ENCODE data around the gene SNTG2. TPM values are rescaled to one million over a fixed set of nuclear protein-coding genes. Genes with fewer than 3 reads are reported as not detected.

The SNTG2 gene
- total RNA-seq, 1 donor from 2014 or later = 2.2 TPM

DNA sequence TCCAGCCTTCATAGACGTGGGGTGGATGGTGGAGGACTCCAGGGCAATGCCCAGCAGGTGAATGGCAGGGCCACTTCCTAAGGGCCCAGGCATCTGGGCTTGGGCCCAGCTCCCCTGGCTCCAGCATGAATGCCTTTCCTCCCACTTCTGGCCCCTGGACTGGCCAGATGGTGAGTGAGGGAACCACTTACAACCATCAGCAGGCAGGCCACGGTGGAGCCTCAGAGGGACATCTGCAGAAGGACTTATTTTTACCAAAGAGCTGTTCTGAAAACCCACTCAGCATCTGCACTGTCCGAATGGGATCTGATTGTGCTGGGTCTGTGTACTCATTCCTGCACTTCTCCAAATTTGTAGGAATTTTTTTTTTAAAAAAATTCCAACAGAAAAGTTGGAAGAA lies 69.6 kb downstream of the SNTG2 start:
- intact Hi-C loops (cut with micrococcal nuclease) = no loop called here
- Mint-ChIP-seq H3K4me3 (no peak overlapping the region), H3K27ac (no peak overlapping the region), H3K36me3 (ENCODE audit: low read depth) (no peaks in the 10 kb centered on the region), H3K4me1 (no peaks in the 10 kb centered on the region), H3K9me3 (no peaks in the 10 kb centered on the region), H3K27me3 (no peaks in the 10 kb centered on the region)
- ATAC-seq (ENCODE audit: low read depth) (no peak), DNase-seq (no peak)
- TF ChIP-seq CTCF (IDR thresholded peaks at IDR 0.05) = no peak
- POLR2A ChIA-PET = no interaction called here
- CTCF ChIA-PET = no interaction called here

GRCh38 chr2:1022178-1022577 lies 71.5 kb downstream of the SNTG2 start:
- no peaks in the 10 kb centered on the region for H3K27me3 Mint-ChIP-seq
- no peak for ATAC-seq (ENCODE audit: low read depth)
- H3K4me3 Mint-ChIP-seq = no peak overlapping the region
- intact Hi-C loops (cut with micrococcal nuclease) = no loop called here
- no peak for DNase-seq
- no peaks in the 10 kb centered on the region for H3K36me3 Mint-ChIP-seq (ENCODE audit: low read depth)
- no peak overlapping the region for H3K27ac Mint-ChIP-seq
- H3K4me1 Mint-ChIP-seq = no peaks in the 10 kb centered on the region
- CTCF ChIA-PET = no interaction called here
- TF ChIP-seq CTCF (IDR thresholded peaks at IDR 0.05) = no peak
- POLR2A ChIA-PET = no interaction called here
- H3K9me3 Mint-ChIP-seq = no peaks in the 10 kb centered on the region

- Mint-ChIP-seq H3K9me3 (no peaks in the 10 kb centered on the region), H3K27me3 (no peaks in the 10 kb centered on the region), H3K4me1 (no peaks in the 10 kb centered on the region), H3K27ac (no peak overlapping the region), H3K36me3 (ENCODE audit: low read depth) (no peaks in the 10 kb centered on the region), H3K4me3 (no peak overlapping the region)
- DNase-seq (no peak), ATAC-seq (ENCODE audit: low read depth) (no peak)
- CTCF ChIA-PET = no interaction called here
- TF ChIP-seq CTCF (IDR thresholded peaks at IDR 0.05) = no peak
- POLR2A ChIA-PET = no interaction called here
- intact Hi-C loops (cut with micrococcal nuclease) = no loop called here
Measured at GRCh38 chr2:1024981-1025380, 74.3 kb downstream of the SNTG2 start.

- ChIA-PET POLR2A (no interaction called here), CTCF (no interaction called here)
- Mint-ChIP-seq H3K36me3 (ENCODE audit: low read depth) (no peaks in the 10 kb centered on the region), H3K9me3 (no peaks in the 10 kb centered on the region), H3K27me3 (no peaks in the 10 kb centered on the region), H3K4me3 (no peak overlapping the region), H3K4me1 (no peaks in the 10 kb centered on the region), H3K27ac (no peak overlapping the region)
- intact Hi-C loops (cut with micrococcal nuclease) = no loop called here
- TF ChIP-seq CTCF (IDR thresholded peaks at IDR 0.05) = no peak
- no peak for ATAC-seq (ENCODE audit: low read depth)
- no peak for DNase-seq
Measured at GRCh38 chr2:1026141-1026540, 75.5 kb downstream of the SNTG2 start.

DNA sequence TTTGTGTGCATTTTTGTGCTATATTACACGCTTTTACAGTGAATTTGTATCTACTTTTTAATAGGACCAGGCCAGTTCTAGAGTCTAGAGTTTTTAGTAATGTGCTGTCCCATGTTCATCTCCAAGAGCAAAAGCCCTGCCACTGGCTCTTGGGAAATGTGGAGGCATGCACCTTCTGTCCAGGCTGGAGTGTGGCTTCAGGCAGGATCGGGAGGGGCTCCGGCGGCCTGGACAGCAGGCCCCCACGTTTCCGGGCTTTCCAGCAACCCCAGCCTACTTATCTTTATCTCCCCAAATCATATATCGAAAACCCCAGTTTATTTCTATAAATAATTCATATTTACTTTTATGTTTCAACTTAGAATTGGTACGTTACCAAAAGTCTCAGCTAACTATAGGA lies 78.2 kb downstream of the SNTG2 start:
- ChIA-PET CTCF (no interaction called here), POLR2A (no interaction called here)
- ATAC-seq (ENCODE audit: low read depth) = no peak
- DNase-seq = no peak
- Mint-ChIP-seq H3K27me3 (no peaks in the 10 kb centered on the region), H3K36me3 (ENCODE audit: low read depth) (no peaks in the 10 kb centered on the region), H3K4me3 (no peak overlapping the region), H3K27ac (no peak overlapping the region), H3K9me3 (no peaks in the 10 kb centered on the region), H3K4me1 (no peaks in the 10 kb centered on the region)
- no peak for TF ChIP-seq CTCF (IDR thresholded peaks at IDR 0.05)
- intact Hi-C loops (cut with micrococcal nuclease) = no loop called here
